HG03571 (cell line): ENCODE measurements around the gene TLR4.

Experiments used
- ATAC-seq: cut with Tn5 transposase; IDR thresholded peaks from one replicate; pipeline ENCODE4 v1.9.1; 2021; ENCODE audit not compliant: unreplicated experiment

The TLR4 gene

GRCh38 chr9:117744369-117744768 is 40.2 kb downstream of the TLR4 start:
- no peak for ATAC-seq

- no peak for ATAC-seq
Measured at GRCh38 chr9:117744856-117745389, 40.7 kb downstream of the TLR4 start.

GRCh38 chr9:117745598-117745997 is 41.4 kb downstream of the TLR4 start:
- ATAC-seq = no peak

GRCh38 chr9:117746263-117746662 is 42.1 kb downstream of the TLR4 start:
- no peak for ATAC-seq

GRCh38 chr9:117747386-117747970 is 43.3 kb downstream of the TLR4 start:
- no peak for ATAC-seq

GRCh38 chr9:117750401-117750800 is 46.2 kb downstream of the TLR4 start:
- ATAC-seq = no peak

GRCh38 chr9:117752894-117753293 is 48.7 kb downstream of the TLR4 start:
- ATAC-seq = no peak

- no peak for ATAC-seq
Measured at GRCh38 chr9:117757561-117758190, 53.5 kb downstream of the TLR4 start.

- ATAC-seq = no peak
Measured at GRCh38 chr9:117763314-117763713, 59.1 kb downstream of the TLR4 start.

- ATAC-seq = no peak
Measured at GRCh38 chr9:117768750-117769395, 64.7 kb downstream of the TLR4 start.

GRCh38 chr9:117771136-117771535 is 66.9 kb downstream of the TLR4 start:
- ATAC-seq = no peak

- no peak for ATAC-seq
Measured at GRCh38 chr9:117772960-117773359, 68.8 kb downstream of the TLR4 start.
